Mesendoderm (in vitro differentiated cells): Measurements from ENCODE around the gene DES.

ENCODE experiments used
- DNase-seq: peaks from one replicate; pipeline ENCODE4 v3.0.0; 2013
- H2AK5ac ChIP-seq: 2 replicates; pipeline ENCODE4 v1.6.1; 2013; ENCODE audit warnings: low read length, inconsistent platforms
- H2BK120ac ChIP-seq: 2 replicates; pipeline ENCODE4 v1.6.1; 2013; ENCODE audit warnings: low read depth, mild to moderate bottlenecking, low read length, moderate library complexity, mixed read lengths
- H2BK15ac ChIP-seq: replicated peaks from 2 replicates; pipeline ENCODE4 v1.6.1; 2013; ENCODE audit warnings: low read depth, mild to moderate bottlenecking, moderate library complexity
- H2BK5ac ChIP-seq: 2 replicates; pipeline ENCODE4 v1.6.1; 2013; ENCODE audit warnings: low read length, inconsistent platforms
- H3K18ac ChIP-seq: 2 replicates; pipeline ENCODE4 v1.6.1; 2013; ENCODE audit warnings: mild to moderate bottlenecking, low read length, mixed read lengths
- H3K23ac ChIP-seq: one replicate; pipeline ENCODE4 v1.6.1; 2013; ENCODE audit warnings: low read length
- H3K27ac ChIP-seq: 2 replicates; pipeline ENCODE4 v1.5.1; 2013; ENCODE audit warnings: low read depth, mild to moderate bottlenecking, inconsistent platforms, low read length, moderate library complexity
- H3K27me3 ChIP-seq: 2 replicates; pipeline ENCODE4 v1.6.1; 2013; ENCODE audit warnings: low read length, control low read depth, mild to moderate bottlenecking, inconsistent platforms; ENCODE audit not compliant: insufficient read depth, poor library complexity
- H3K36me3 ChIP-seq: 2 replicates; pipeline ENCODE4 v1.6.1; 2013; ENCODE audit warnings: low read length, inconsistent platforms; ENCODE audit not compliant: control insufficient read depth, insufficient read depth
- H3K4ac ChIP-seq: one replicate; pipeline ENCODE4 v1.6.1; 2013; ENCODE audit warnings: low read depth, mild to moderate bottlenecking, low read length, moderate library complexity
- H3K4me1 ChIP-seq: 2 replicates; pipeline ENCODE4 v1.6.1; 2013; ENCODE audit warnings: low read depth, low read length, inconsistent platforms; ENCODE audit not compliant: control insufficient read depth
- H3K4me2 ChIP-seq: 2 replicates; pipeline ENCODE4 v1.6.1; 2013; ENCODE audit warnings: low read length
- H3K4me3 ChIP-seq: 2 replicates; pipeline ENCODE4 v1.5.1; 2013; ENCODE audit warnings: mild to moderate bottlenecking, low read length
- H3K56ac ChIP-seq: one replicate; pipeline ENCODE4 v1.6.1; 2013; ENCODE audit warnings: low read length
- H3K79me1 ChIP-seq: 2 replicates; pipeline ENCODE4 v1.6.1; 2013; ENCODE audit warnings: low read length, inconsistent platforms
- H3K79me2 ChIP-seq: 2 replicates; pipeline ENCODE4 v1.6.1; 2013; ENCODE audit warnings: mild to moderate bottlenecking, low read length; ENCODE audit not compliant: control insufficient read depth, insufficient read depth
- H3K9ac ChIP-seq: 2 replicates; pipeline ENCODE4 v1.6.1; 2013; ENCODE audit warnings: low read length, inconsistent platforms
- H4K5ac ChIP-seq: one replicate; pipeline ENCODE4 v1.6.1; 2013; ENCODE audit warnings: low read length
- H4K8ac ChIP-seq: one replicate; pipeline ENCODE4 v1.6.1; 2013; ENCODE audit warnings: low read depth, mild to moderate bottlenecking, control low read depth, low read length, moderate library complexity
- WGBS: extraction: QIAGEN DNeasy Blood & Tissue Kit; methylation state at CpG from one replicate; pipeline ENCODE4 v1.1.7; 2013; ENCODE audit warnings: low lambda C conversion rate, missing lambda C conversion rate; ENCODE audit not compliant: insufficient coverage; ENCODE audit errors: extremely low coverage; 5-methylcytosine and 5-hydroxymethylcytosine counted together

DES gene

DNA sequence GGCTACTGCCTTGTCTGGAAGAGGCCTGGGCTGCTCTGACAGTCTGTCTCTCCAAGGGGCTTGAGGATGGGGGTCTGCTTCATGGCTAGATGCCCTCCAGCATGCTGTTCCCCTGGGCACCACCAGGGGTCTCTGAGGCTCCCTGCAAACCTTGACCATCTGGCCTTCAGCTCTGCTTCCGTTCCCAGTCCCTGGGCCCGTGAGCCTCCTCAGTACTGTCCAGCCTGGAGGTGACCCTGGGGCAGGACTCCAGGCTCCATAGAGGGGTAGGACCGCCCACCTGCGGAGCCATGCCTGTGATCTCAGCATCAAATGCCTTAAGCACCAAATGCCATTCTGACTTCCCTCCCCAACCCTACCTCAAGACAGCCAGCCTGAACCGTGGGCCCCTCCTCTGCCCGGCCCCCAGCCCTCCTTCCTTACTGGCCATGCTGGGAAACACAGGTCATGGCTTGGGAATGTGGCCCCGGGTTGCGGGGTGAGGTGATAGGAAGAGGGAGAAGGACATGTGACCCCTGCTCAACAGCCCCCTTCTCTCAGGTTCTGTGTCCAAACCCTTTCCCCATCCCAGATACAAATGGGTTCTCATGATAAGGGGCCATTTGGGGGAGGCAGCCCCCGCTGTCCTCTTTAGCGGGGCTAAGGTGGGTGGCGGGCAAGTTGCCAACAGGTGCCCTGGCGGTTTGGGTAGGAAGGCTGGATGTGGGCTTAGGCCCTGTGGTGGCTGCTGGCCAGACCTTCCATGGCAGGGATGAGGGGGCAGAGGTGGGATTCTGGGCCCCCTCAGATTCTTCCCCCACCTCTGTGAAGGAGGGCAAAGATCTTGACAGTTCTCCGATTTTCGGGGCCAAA, 41.5 kb downstream of the DES start:
- H2BK5ac ChIP-seq, result no peak overlapping the region
- peaks cover 17% of the 10 kb centered on the region for H3K4me1 ChIP-seq
- no peak overlapping the region for H3K18ac ChIP-seq
- no peaks in the 10 kb centered on the region for H3K36me3 ChIP-seq
- H3K4me3 ChIP-seq, result no peak overlapping the region
- no peak overlapping the region for H4K8ac ChIP-seq
- no peaks in the 10 kb centered on the region for H3K27me3 ChIP-seq
- no peak overlapping the region for H2BK120ac ChIP-seq
- H2BK15ac ChIP-seq, result no peak overlapping the region
- no peak overlapping the region for H3K4ac ChIP-seq
- no peak overlapping the region for H3K23ac ChIP-seq
- H3K9ac ChIP-seq, result peak overlapping the region; percentile 46
- no peak overlapping the region for H3K27ac ChIP-seq
- no peaks in the 10 kb centered on the region for H3K79me2 ChIP-seq
- no peak overlapping the region for H3K4me2 ChIP-seq
- no peak overlapping the region for H2AK5ac ChIP-seq
- H4K5ac ChIP-seq, result no peak overlapping the region
- no CpG with 5 or more reads among the region's 14 CpGs for WGBS
- H3K56ac ChIP-seq, result peak overlapping the region; percentile 83
- no peaks in the 10 kb centered on the region for H3K79me1 ChIP-seq
- peak; percentile 89 for DNase-seq

DNA sequence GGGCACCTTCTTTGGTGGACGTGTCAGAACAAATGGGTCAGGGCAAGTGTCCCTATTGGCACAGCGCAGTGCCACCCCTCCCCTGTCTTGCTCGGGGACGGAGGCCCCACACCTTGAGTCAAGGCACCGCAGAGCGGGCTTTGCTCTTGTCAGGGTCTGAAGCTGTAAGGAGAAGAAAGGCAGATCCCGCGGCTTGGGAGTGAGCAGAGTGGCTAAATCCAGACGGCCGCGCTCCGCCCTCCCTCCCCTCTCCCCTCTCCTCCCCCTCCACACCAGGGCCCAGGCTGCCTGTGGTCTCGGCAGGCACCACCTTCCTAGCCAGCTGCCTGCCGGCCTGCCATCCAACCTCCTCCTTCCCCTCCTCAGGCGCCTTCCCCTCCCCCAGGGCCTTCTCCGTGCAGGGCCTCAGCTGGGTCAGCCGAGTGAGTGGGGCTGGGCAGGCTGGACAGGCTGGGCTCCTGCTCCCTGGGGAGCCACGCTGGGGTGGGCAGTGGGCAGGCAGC, 42.3 kb downstream of the DES start:
- Histone ChIP-seq H3K23ac (no peak overlapping the region), H3K18ac (peak overlapping the region; percentile 31), H3K79me1 (no peaks in the 10 kb centered on the region), H2AK5ac (no peak overlapping the region), H3K79me2 (no peaks in the 10 kb centered on the region), H3K56ac (peak overlapping the region; percentile 83), H3K27ac (peak overlapping the region; percentile 45), H3K27me3 (no peaks in the 10 kb centered on the region), H4K5ac (no peak overlapping the region), H2BK120ac (no peak overlapping the region), H3K36me3 (no peaks in the 10 kb centered on the region), H2BK5ac (peak overlapping the region; percentile 73), H2BK15ac (no peak overlapping the region), H3K4me3 (no peak overlapping the region), H3K4me1 (peaks cover 17% of the 10 kb centered on the region), H4K8ac (no peak overlapping the region), H3K9ac (peak overlapping the region; percentile 46), H3K4me2 (peak overlapping the region; percentile 29), H3K4ac (no peak overlapping the region)
- peak; percentile 92 for DNase-seq
- WGBS, result no CpG with 5 or more reads among the region's 18 CpGs

DNA sequence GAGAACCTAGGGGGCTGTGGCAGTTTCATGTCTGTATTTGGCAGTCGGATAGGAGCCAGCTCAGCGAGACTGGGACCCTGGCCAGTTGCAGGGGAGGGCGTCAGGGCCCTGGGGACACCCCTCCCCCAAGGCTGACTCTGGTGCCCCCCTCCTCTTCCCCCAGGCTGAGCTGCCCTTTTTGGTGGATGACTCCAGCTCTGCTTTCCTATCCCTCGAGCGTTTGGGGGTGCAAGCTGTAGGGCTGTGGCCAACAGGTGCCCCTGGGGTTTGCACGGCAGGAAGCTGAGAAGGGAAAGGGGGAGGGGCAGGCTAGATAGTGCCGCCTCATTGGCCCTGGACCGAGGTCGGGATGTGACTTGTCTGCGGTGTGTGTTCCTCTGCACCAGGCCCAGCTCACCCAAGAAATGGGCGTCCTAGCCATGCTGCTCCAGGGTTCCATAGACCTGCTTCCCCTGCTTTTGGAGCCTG, 42.9 kb downstream of the DES start:
- H3K4me1 ChIP-seq, result peaks cover 17% of the 10 kb centered on the region
- peak overlapping the region; percentile 83 for H3K56ac ChIP-seq
- H2AK5ac ChIP-seq, result no peak overlapping the region
- H3K36me3 ChIP-seq, result no peaks in the 10 kb centered on the region
- DNase-seq, result peak; percentile 62
- H3K27me3 ChIP-seq, result no peaks in the 10 kb centered on the region
- H2BK120ac ChIP-seq, result no peak overlapping the region
- H3K18ac ChIP-seq, result peak overlapping the region; percentile 31
- H3K79me2 ChIP-seq, result no peaks in the 10 kb centered on the region
- no peak overlapping the region for H3K27ac ChIP-seq
- no peak overlapping the region for H3K4me3 ChIP-seq
- peak overlapping the region; percentile 91 for H4K5ac ChIP-seq
- no peak overlapping the region for H2BK15ac ChIP-seq
- H3K9ac ChIP-seq, result peak overlapping the region; percentile 29
- H3K4me2 ChIP-seq, result no peak overlapping the region
- no peaks in the 10 kb centered on the region for H3K79me1 ChIP-seq
- H3K4ac ChIP-seq, result no peak overlapping the region
- no peak overlapping the region for H4K8ac ChIP-seq
- H3K23ac ChIP-seq, result peak overlapping the region; percentile 80
- WGBS, result no CpG with 5 or more reads among the region's 11 CpGs
- H2BK5ac ChIP-seq, result no peak overlapping the region

DNA sequence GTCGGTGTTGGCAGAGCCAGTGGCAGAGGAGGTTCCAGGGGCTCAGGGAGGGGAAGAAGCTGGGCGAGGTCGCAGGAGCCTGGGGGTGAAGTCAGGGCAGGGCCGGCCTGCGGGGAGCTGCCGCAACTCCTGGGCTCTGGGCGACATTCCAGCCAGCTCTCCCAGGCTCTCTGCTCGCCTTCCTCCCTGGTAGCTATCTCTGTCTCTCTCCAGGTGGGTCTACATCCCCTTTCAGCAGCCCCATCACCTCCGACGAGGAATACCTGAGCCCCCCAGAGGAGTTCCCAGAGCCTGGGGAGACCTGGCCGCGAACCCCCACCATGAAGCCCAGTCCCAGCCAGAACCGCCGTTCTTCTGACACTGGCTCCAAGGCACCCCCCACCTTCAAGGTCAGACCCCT, 43.5 kb downstream of the DES start:
- Histone ChIP-seq H4K8ac (no peak overlapping the region), H3K27me3 (no peaks in the 10 kb centered on the region)

DNA sequence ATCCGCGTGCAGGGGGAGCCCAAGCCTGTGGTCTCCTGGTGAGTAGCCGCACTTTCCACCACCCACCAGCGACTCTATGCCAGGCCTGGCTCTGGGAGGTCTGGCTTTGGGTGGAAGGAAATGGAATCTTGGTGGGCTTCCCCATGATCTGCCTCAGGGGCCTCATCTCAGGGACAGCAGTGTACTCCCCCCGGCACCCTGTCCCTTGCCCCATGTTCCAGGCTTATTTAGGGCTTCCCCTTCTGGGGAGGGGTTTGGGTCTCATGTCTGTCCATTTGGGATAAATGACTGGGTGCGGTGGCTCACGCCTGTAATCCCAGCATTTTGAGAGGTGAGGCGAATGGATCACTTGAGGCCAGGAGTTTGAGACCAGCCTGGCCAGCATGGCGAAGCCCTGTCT, 44.2 kb downstream of the DES start:
- Histone ChIP-seq H3K4me2 (no peak overlapping the region), H3K27ac (no peak overlapping the region), H3K9ac (no peak overlapping the region), H2AK5ac (no peak overlapping the region), H4K5ac (no peak overlapping the region), H2BK15ac (no peak overlapping the region), H4K8ac (no peak overlapping the region), H3K18ac (no peak overlapping the region), H3K79me2 (no peaks in the 10 kb centered on the region), H3K79me1 (no peaks in the 10 kb centered on the region), H3K4ac (no peak overlapping the region), H3K23ac (no peak overlapping the region), H2BK5ac (no peak overlapping the region), H3K27me3 (no peaks in the 10 kb centered on the region), H3K4me3 (no peak overlapping the region), H3K36me3 (no peaks in the 10 kb centered on the region), H3K4me1 (peaks cover 17% of the 10 kb centered on the region), H3K56ac (no peak overlapping the region), H2BK120ac (no peak overlapping the region)
- no peak for DNase-seq
- WGBS, result no CpG with 5 or more reads among the region's 9 CpGs

More for the DNA sequence above, 43.5 kb downstream of the DES start:
- Histone ChIP-seq H3K27ac (no peak overlapping the region), H3K79me1 (no peaks in the 10 kb centered on the region), H3K36me3 (no peaks in the 10 kb centered on the region), H3K9ac (peak overlapping the region; percentile 29), H2BK120ac (no peak overlapping the region), H2BK5ac (no peak overlapping the region), H3K4me1 (peaks cover 17% of the 10 kb centered on the region), H3K4me3 (no peak overlapping the region), H3K56ac (peak overlapping the region; percentile 83), H3K4ac (no peak overlapping the region), H2BK15ac (no peak overlapping the region), H3K79me2 (no peaks in the 10 kb centered on the region), H3K4me2 (no peak overlapping the region), H2AK5ac (no peak overlapping the region), H3K23ac (no peak overlapping the region), H3K18ac (no peak overlapping the region), H4K5ac (no peak overlapping the region)
- DNase-seq, result no peak
- no CpG with 5 or more reads among the region's 14 CpGs for WGBS
